SK-N-SH (cell line): ENCODE measurements around the gene POLL. TPM values are rescaled to one million over a fixed set of nuclear protein-coding genes. Genes with fewer than 3 reads are reported as not detected.

Source experiments
- CTCF ChIA-PET: fragments of 300-600, 350-600 bp; formaldehyde crosslinking; extraction: SDS; loops from one replicate; lab custom pipeline; 2021; lab: Yijun Ruan, JAX
- POLR2A ChIA-PET: fragments of 350-600 bp; sonication (Branson Sonifier 250); formaldehyde crosslinking; extraction: SDS; loops from one replicate; lab custom pipeline; 2020; ENCODE audit warnings: antibody characterized with exemption, inconsistent platforms; lab: Yijun Ruan, JAX
- DNase-seq: peaks from one replicate; pipeline ENCODE4 v3.0.0; 2012
- H2AFZ ChIP-seq: fragments of 200-600 bp; sonication (generic); 2 replicates; pipeline ENCODE4 v1.8.1; 2016; ENCODE audit warnings: antibody characterized with exemption, mild to moderate bottlenecking, low read depth
- H3F3A ChIP-seq: fragments of 200-600 bp; sonication (generic); replicated peaks from 2 replicates; pipeline ENCODE3; 2016; ENCODE audit warnings: antibody characterized with exemption, mild to moderate bottlenecking; ENCODE audit not compliant: insufficient read depth
- H3K27ac ChIP-seq, 2 experiments: fragments of 200-500 bp in 1 of 2; fragments of 200-600 bp in 1 of 2; sonication (Bioruptor generic) in 1 of 2; sonication (generic), shearing (Covaris generic) in 1 of 2; 2 replicates each; pipeline versions ENCODE4 v1.5.1 to v1.6.1; 2014 to 2016; ENCODE audit warnings: low read depth in 2 of 2, inconsistent platforms in 1 of 2, low read length in 1 of 2, mild to moderate bottlenecking in 1 of 2, mixed read lengths in 1 of 2
- H3K27me3 ChIP-seq: fragments of 200-600 bp; sonication (generic), shearing (Covaris generic); 2 replicates; pipeline ENCODE4 v1.6.1; 2016; ENCODE audit warnings: mixed run types; ENCODE audit not compliant: insufficient read depth
- H3K36me3 ChIP-seq, 2 experiments: fragments of 200-500 bp in 1 of 2; fragments of 200-600 bp in 1 of 2; sonication (Bioruptor generic) in 1 of 2; sonication (generic) in 1 of 2; replicated peaks in 1 of 2; 2 replicates each; pipeline versions ENCODE3 to v1.5.1; 2014 to 2016; ENCODE audit warnings: low read length in 1 of 2, mild to moderate bottlenecking in 1 of 2; ENCODE audit not compliant: insufficient read depth in 2 of 2, control insufficient read depth in 1 of 2
- H3K4me1 ChIP-seq, 2 experiments: fragments of 200-500 bp in 1 of 2; fragments of 200-600 bp in 1 of 2; sonication (Bioruptor generic) in 1 of 2; sonication (generic), shearing (Covaris generic) in 1 of 2; 2 replicates each; pipeline versions ENCODE4 v1.5.1 to v1.6.1; 2014 to 2016; ENCODE audit warnings: low read depth in 1 of 2, low read length in 1 of 2, mixed run types in 1 of 2; ENCODE audit not compliant: insufficient read depth in 2 of 2, control insufficient read depth in 1 of 2
- H3K4me2 ChIP-seq: fragments of 200-600 bp; sonication (generic), shearing (Covaris generic); 2 replicates; pipeline ENCODE4 v1.6.1; 2017; ENCODE audit warnings: mixed run types
- H3K4me3 ChIP-seq, 2 experiments: fragments of 200-500 bp in 1 of 2; fragments of 200-600 bp in 1 of 2; sonication (Bioruptor generic) in 1 of 2; sonication (generic), shearing (Covaris generic) in 1 of 2; 2 replicates each; pipeline versions ENCODE4 v1.5.1 to v1.8.1; 2014 to 2016; ENCODE audit warnings: low read depth in 2 of 2, inconsistent platforms in 1 of 2, low read length in 1 of 2, mild to moderate bottlenecking in 1 of 2, mixed read lengths in 1 of 2, moderate library complexity in 1 of 2
- H3K79me2 ChIP-seq: fragments of 200-600 bp; sonication (generic); 2 replicates; pipeline ENCODE4 v1.8.1; 2017; ENCODE audit warnings: mild to moderate bottlenecking; ENCODE audit not compliant: insufficient read depth
- H3K9ac ChIP-seq: fragments of 200-600 bp; sonication (generic); 2 replicates; pipeline ENCODE4 v1.6.1; 2017; ENCODE audit warnings: mixed run types
- H3K9me2 ChIP-seq: fragments of 200-600 bp; sonication (generic); 2 replicates; pipeline ENCODE4 v1.6.1; 2017; ENCODE audit warnings: mixed run types
- H3K9me3 ChIP-seq: fragments of 200-600 bp; sonication (generic); 2 replicates; pipeline ENCODE4 v1.6.1; 2017; ENCODE audit warnings: mixed run types, mild to moderate bottlenecking, moderate library complexity
- H4K20me1 ChIP-seq: fragments of 200-600 bp; sonication (generic); 2 replicates; pipeline ENCODE4 v1.6.1; 2017; ENCODE audit warnings: mild to moderate bottlenecking, mixed run types; ENCODE audit not compliant: insufficient read depth
- CHD2 ChIP-seq: fragments of 150-350 bp; IDR thresholded peaks from 2 replicates; pipeline ENCODE4 v1.6.1; 2018; ENCODE audit warnings: low read length; ENCODE audit not compliant: partially characterized antibody
- EZH2phosphoT487 ChIP-seq: fragments of 200-600 bp; sonication (generic); IDR thresholded peaks from 2 replicates; pipeline ENCODE4 v1.6.1; 2017; ENCODE audit warnings: low read depth, mixed run types, mild to moderate bottlenecking, antibody characterized with exemption, moderate library complexity, borderline replicate concordance
- FOXM1 ChIP-seq: IDR thresholded peaks from 2 replicates; pipeline ENCODE4 v1.4.0; 2012; ENCODE audit warnings: low read depth, mild to moderate bottlenecking
- GABPA ChIP-seq: IDR thresholded peaks from 2 replicates; pipeline ENCODE4 v1.4.0; 2012; ENCODE audit warnings: low read depth, mild to moderate bottlenecking
- GATA2 ChIP-seq: sonication (generic); formaldehyde crosslinking; IDR thresholded peaks from 2 replicates; pipeline ENCODE4 v1.5.0; 2020; ENCODE audit warnings: mild to moderate bottlenecking, missing genetic modification reagents
- IRF3 ChIP-seq: fragments of 150-350 bp; IDR thresholded peaks from 2 replicates; pipeline ENCODE4 v1.6.1; 2016; ENCODE audit warnings: mild to moderate bottlenecking, low read depth, low read length
- MAX ChIP-seq: IDR thresholded peaks from 2 replicates; pipeline ENCODE4 v1.4.0; 2012; ENCODE audit warnings: low read depth
- MEF2A ChIP-seq: IDR thresholded peaks from 2 replicates; pipeline ENCODE4 v1.4.0; 2012; ENCODE audit warnings: low read depth, borderline replicate concordance
- MXI1 ChIP-seq: IDR thresholded peaks from 2 replicates; pipeline ENCODE4 v1.6.1; 2012; ENCODE audit warnings: mild to moderate bottlenecking, low read depth, low read length, improper control_type of control experiment
- NFIC ChIP-seq: IDR thresholded peaks from 2 replicates; pipeline ENCODE4 v1.4.0; 2012; ENCODE audit warnings: borderline replicate concordance
- PBX3 ChIP-seq: IDR thresholded peaks from 2 replicates; pipeline ENCODE4; 2012
- POLR2AphosphoS5 ChIP-seq: IDR thresholded peaks from 2 replicates; pipeline ENCODE4 v1.6.1; 2012; ENCODE audit warnings: low read depth, low read length
- RAD21 ChIP-seq: IDR thresholded peaks from 2 replicates; pipeline ENCODE4 v1.6.1; 2012; ENCODE audit warnings: mild to moderate bottlenecking, low read length
- RCOR1 ChIP-seq: fragments of 150-350 bp; IDR thresholded peaks from 2 replicates; pipeline ENCODE4 v1.6.1; 2017; ENCODE audit warnings: antibody characterized with exemption, low read length
- RFX5 ChIP-seq: IDR thresholded peaks from 2 replicates; pipeline ENCODE4 v1.6.1; 2012; ENCODE audit warnings: mild to moderate bottlenecking, improper control_type of control experiment, low read length
- RXRA ChIP-seq: IDR thresholded peaks from 2 replicates; pipeline ENCODE4 v1.4.0; 2012; ENCODE audit warnings: low read depth, mild to moderate bottlenecking, borderline replicate concordance
- SIN3A ChIP-seq: IDR thresholded peaks from 2 replicates; pipeline ENCODE4 v1.6.1; 2012; ENCODE audit warnings: low read depth, mild to moderate bottlenecking, low read length, moderate library complexity, borderline replicate concordance
- TCF12 ChIP-seq: IDR thresholded peaks from 2 replicates; pipeline ENCODE4 v1.4.0; 2012
- TEAD4 ChIP-seq: IDR thresholded peaks from 2 replicates; pipeline ENCODE4 v1.4.0; 2012; ENCODE audit warnings: mild to moderate bottlenecking, borderline replicate concordance; ENCODE audit not compliant: insufficient read depth
- YY1 ChIP-seq: IDR thresholded peaks from 2 replicates; pipeline ENCODE4 v1.4.0; 2012; ENCODE audit warnings: low read depth, mild to moderate bottlenecking
- WGBS: methylation state at CpG from one replicate; pipeline ENCODE4 v1.1.6; 2017; ENCODE audit warnings: low lambda C conversion rate; 5-methylcytosine and 5-hydroxymethylcytosine counted together
- polyA plus RNA-seq, 3 experiments: library from polyadenylated mRNA; depleted of rRNA; stranded (reverse); fragments of >200 nt; gene quantifications; 2 replicates each; pipeline ENCODE4 v1.2.3, GENCODE V29; 2012

The POLL gene
- polyA plus RNA-seq, 1 of the 3 experiments (the other 2 are of a cell fraction): 22.0 TPM

- Histone ChIP-seq H3K9me3 (no peaks in the 10 kb centered on the region), H3K9me2 (no peaks in the 10 kb centered on the region), H3F3A (no peaks in the 10 kb centered on the region), H4K20me1 (no peaks in the 10 kb centered on the region), H3K27ac (peak overlapping the region in 1 of 2 experiments; percentile 19; a peak in 1 of 4 replicates), H2AFZ (no peak overlapping the region), H3K79me2 (no peaks in the 10 kb centered on the region), H3K9ac (no peak overlapping the region), H3K4me2 (no peak overlapping the region), H3K4me1 (peaks cover 0 to 54% of the 10 kb centered on the region in 2 experiments; a peak in 2 of 4 replicates), H3K27me3 (no peaks in the 10 kb centered on the region), H3K36me3 (peaks cover 0 to 14% of the 10 kb centered on the region in 2 experiments), H3K4me3 (no peak overlapping the region)
- POLR2A ChIA-PET: no interaction called here
- 91% methylated on average over 3 of the region's 5 CpGs for WGBS
- TF ChIP-seq PBX3 (no peak), MAX (no peak), GABPA (no peak), TEAD4 (no peak), IRF3 (no peak), GATA2 (CRISPR knock-in tag) (no peak), MXI1 (no peak), RAD21 (no peak), POLR2AphosphoS5 (no peak), MEF2A (no peak), RFX5 (no peak)
- CTCF ChIA-PET: interaction anchor here (1.5 to 9.0 kb wide), 3 partner anchors 12 to 166 kb away, joined by 4 to 61 read pairs (median 7); no protein-coding TSS in a partner anchor
- DNase-seq: no peak
Observed at GRCh38 chr10:101615525-101616116, 27.6 kb upstream of the POLL start.

GRCh38 chr10:101614663-101615524 is 26.8 kb upstream of the POLL start:
- Histone ChIP-seq H3K27ac (no peak overlapping the region; a peak in 1 of 4 replicates), H2AFZ (no peak overlapping the region), H3K4me1 (peaks cover 2 to 54% of the 10 kb centered on the region in 2 experiments; a peak in 3 of 4 replicates), H3K9ac (no peak overlapping the region), H3K4me3 (no peak overlapping the region), H3K36me3 (peaks cover 4 to 19% of the 10 kb centered on the region in 2 experiments), H3K4me2 (no peak overlapping the region), H4K20me1 (no peaks in the 10 kb centered on the region), H3K9me2 (no peaks in the 10 kb centered on the region), H3K9me3 (no peaks in the 10 kb centered on the region), H3K79me2 (no peaks in the 10 kb centered on the region), H3F3A (no peaks in the 10 kb centered on the region), H3K27me3 (no peaks in the 10 kb centered on the region)
- ChIA-PET POLR2A (no interaction called here), CTCF (interaction anchor here (1.5 to 19.2 kb wide), 3 partner anchors 12 to 167 kb away, joined by 7 to 297 read pairs (median 61); partner anchors contain the start of gene NPM3)
- WGBS: 91% methylated on average over 10 of the region's 13 CpGs
- DNase-seq: no peak
- TF ChIP-seq EZH2phosphoT487 (no peak), GATA2 (CRISPR knock-in tag) (no peak), CHD2 (no peak), MAX (no peak), GABPA (no peak), RXRA (no peak), MEF2A (no peak), RAD21 (no peak), TCF12 (no peak), POLR2AphosphoS5 (no peak), TEAD4 (no peak), SIN3A (no peak), YY1 (no peak), NFIC (no peak), FOXM1 (no peak), IRF3 (no peak), MXI1 (no peak), RCOR1 (no peak)
